GM20000 (cell line): ENCODE data around the gene ABCC8.

ENCODE experiments used
- DNase-seq: peaks from one replicate; pipeline ENCODE4 v3.0.0; 2012; ENCODE audit warnings: low spot score
- CTCF ChIP-seq: IDR thresholded peaks from 2 replicates; pipeline ENCODE4 v1.5.1; 2012; ENCODE audit warnings: mild to moderate bottlenecking, control low read depth; ENCODE audit errors: extremely low read depth, missing control alignments

Gene ABCC8

GRCh38 chr11:17406082-17406817, 70.4 kb downstream of the ABCC8 start:
- DNase-seq = no peak
- TF ChIP-seq CTCF = no peak

DNA sequence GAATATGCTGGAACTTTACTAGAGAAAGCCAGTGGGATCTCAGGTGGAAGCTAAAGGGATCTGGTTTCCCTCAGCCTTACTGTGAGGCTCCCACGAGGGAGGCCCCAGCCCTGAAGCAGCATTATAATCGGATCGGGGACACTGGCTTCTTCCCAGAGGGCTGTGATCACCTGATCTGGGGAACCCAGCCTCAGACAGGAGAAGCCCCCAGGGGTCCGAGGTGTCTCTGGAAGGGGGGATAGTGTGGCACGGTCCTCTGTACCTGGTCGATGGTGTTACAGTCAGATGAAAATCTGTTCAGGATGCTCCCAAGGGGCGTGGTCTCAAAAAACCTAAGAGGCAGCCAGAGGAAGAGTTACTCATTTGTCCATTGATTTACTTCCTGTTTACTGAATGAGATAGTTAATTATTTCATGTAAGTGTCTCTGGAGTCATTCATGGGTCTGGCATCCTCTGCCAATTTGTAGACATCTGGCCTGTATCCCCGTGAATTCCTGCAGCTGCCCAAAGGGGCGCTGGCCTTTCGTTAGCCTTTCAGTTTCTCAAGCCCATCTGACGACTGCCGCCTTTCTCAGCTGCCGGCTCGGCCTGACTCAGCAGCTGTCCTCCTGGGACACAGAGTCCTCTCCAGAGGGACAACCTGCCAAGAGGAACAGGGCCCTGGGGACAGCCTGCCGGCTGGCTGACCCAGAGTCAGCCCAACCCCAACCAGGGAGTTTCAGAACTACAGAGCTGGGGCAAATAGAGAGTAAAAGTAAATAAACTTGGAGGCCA, 71.2 kb downstream of the ABCC8 start:
- no peak for TF ChIP-seq CTCF
- no peak for DNase-seq

DNA sequence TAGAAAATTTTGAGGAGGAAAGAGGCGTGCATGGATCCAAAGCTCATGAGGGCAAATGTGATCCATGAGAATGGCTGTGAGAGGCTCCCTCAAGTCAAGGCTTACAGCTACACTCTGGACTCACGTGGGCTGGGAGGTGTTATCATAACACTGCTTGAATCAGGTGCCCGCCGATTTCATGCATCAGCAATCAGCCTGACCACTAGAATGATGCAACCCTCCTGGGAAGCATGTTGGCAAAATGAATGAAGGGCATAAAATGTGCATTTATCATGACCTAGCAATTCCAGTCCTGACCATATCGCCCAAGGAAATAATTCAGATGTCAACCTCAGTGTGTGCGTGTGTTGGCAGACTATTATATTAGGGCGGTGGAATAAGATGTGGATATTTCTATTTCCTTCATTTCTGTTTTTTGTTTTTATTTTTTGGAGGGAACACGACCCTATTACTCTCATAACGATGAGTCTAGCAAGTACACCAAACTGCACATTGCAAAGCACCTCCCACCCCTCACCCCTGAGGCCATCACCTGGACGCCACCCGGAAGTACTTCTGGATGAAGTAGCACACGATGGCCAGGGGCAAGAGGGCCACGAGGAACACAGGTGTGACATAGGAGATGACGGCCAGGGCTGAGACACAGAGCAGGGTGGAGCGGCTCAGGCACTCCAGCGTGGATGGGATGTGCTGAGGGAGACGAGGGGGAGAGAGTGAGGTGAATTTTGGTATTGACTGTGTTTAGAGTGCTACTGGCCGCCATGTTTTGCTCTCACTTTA, 72.5 kb downstream of the ABCC8 start:
- no peak for DNase-seq
- no peak for TF ChIP-seq CTCF

DNA sequence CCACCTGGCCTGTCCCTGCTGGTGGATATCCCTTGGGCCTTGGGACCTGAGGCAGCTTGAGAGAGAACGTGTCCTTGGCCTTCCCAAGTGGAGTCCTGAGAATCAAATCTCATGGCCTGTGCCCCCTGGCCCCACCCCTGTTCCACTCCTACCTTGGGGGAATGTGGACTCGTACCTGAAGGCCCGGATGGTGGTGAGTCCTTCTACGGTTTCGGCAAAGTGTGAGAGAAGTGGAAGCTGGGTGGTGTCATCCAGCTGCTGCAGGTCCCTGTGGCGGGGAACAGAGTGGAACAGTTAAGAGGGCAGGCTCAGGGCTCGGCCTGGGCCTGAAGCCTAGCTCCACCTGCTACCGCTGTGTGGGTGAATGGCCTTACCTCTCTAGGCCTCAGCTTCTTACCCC, 74.2 kb downstream of the ABCC8 start:
- no peak for TF ChIP-seq CTCF
- DNase-seq = no peak

DNA sequence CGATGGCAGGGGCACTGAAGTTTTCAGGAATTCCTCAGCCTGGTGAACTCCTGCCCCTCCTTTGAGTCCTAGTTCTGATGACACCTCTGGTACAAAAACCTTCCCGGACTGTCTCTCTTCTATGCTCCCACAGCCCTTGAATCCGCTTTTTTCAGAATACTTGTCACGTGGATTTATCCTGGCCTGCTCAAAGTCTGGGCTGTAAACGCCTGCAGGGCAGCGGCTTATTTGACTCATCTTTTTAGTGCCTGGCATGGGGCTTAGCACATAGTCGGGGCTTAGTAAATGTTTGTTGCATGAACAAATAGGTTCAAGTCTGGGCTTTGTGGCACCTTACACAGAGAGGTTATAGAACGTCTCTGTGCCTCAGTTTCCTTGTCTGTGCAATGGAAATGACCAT, 74.8 kb downstream of the ABCC8 start:
- DNase-seq = no peak
- no peak for TF ChIP-seq CTCF

DNA sequence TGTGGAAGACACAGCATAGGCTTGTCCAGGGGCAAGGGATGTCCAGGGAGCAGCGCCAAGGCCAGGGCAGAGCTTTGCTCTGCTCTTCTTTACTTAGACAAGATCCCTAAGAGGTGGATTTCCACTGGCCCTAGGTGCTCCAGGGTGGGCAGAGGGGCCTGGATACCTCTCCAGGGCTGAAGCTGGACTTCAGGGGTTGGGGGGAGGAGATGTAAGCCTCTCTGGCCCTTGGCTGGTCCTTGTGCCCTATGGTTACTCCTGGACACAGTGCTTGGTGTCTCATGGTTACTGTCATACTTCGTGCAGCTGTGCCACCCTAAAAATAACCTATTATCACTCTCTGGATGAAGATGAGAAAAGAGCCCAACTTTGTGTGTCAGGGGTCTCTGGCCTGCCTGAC, 75.3 kb downstream of the ABCC8 start:
- no peak for TF ChIP-seq CTCF
- no peak for DNase-seq

DNA sequence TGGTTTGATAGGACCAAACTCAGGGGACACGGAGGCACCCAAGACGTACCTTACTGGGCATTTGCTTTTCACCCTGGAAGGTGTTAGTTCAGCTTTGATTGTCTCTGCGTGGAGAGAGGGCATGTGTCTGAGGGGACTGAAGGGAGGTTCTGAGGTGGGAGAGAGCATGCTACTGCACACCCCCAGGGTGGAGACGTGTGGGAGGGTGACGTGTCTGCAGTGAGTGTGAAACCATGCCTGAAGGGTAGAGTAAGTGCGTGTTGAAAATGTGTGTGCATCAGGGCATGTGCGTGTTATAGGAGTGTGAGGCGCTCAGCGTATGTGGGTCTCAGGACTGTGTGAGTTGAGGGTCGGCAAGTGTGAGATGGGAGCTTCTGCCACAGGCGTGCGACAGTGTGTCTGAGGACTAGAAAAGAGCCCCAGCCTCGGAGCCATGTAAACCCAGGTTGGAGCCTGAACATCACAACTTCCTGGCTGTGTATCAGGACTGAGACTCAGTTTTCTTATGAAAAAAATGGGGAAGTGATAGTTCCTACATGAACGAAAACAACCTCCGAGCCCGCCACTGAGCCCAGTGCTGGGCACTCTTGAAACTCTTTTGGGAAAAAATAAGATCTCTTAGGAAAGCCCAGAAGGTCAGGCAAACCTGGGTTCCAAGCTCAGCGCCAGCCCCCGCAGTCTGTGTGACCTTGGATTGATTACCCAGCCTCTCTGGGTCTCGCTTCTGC, 76.4 kb downstream of the ABCC8 start:
- no peak for TF ChIP-seq CTCF
- DNase-seq = no peak
